Testis (tissue), 2 donors: ENCODE measurements around the gene KAT5.

Experiments used
- POLR2A ChIP-seq: fragments of 450-650 bp; IDR thresholded peaks from one replicate; pipeline ENCODE4 v1.6.1; 2017; ENCODE audit warnings: antibody characterized with exemption, mild to moderate bottlenecking, moderate library complexity
- TF ChIP-seq, protein P1 (sequence below), 3 experiments: fragments of 450-650 bp in 2 of 3; fragments of 200-600 bp in 1 of 3; sonication (generic) in 1 of 3; IDR thresholded peaks; one replicate each; pipeline ENCODE4 v1.5.1; 2016 to 2019; ENCODE audit warnings: antibody characterized with exemption in 3 of 3, mild to moderate bottlenecking in 2 of 3, moderate library complexity in 1 of 3

DNA sequence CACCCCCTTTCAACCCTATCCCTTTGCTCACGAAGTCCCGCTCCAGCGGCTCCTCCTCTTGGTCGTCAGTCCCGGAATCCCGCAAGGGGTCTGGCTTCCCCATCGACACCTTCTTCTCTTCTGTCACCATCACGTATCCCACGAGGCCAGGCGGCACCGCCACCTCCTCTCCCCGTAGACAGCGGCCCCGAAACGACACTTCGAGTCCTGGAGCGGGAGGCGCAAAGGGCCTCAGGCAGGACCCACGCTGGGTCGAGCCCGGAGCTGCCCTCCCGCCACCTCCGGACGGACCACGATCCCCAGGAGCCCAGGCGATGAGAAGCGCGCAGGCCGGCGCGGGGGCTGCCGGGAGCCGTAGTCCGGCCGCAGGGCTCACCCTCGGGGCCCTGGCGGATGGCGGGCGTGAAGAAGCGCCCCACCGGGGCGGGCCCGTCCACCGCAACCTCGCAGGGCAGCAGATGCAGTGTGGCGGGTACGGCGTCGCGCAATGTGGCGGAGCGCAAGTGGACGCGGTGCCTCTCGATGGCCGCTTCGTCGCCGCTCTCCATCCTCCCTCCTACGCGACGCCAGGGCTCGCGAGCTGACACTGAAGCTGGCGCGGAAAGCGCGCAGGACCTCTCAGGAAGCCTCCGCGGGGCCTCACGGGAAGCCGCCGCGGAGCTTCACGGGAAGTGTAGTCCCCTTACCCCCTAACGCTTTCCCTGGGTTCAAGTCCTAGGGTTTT is 8.3 kb downstream of the KAT5 start, which contains the start of gene RNASEH2C:
- TF ChIP-seq, protein P1, sequence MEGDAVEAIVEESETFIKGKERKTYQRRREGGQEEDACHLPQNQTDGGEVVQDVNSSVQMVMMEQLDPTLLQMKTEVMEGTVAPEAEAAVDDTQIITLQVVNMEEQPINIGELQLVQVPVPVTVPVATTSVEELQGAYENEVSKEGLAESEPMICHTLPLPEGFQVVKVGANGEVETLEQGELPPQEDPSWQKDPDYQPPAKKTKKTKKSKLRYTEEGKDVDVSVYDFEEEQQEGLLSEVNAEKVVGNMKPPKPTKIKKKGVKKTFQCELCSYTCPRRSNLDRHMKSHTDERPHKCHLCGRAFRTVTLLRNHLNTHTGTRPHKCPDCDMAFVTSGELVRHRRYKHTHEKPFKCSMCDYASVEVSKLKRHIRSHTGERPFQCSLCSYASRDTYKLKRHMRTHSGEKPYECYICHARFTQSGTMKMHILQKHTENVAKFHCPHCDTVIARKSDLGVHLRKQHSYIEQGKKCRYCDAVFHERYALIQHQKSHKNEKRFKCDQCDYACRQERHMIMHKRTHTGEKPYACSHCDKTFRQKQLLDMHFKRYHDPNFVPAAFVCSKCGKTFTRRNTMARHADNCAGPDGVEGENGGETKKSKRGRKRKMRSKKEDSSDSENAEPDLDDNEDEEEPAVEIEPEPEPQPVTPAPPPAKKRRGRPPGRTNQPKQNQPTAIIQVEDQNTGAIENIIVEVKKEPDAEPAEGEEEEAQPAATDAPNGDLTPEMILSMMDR (IDR thresholded peaks at IDR 0.05), result peak in 1 of 3 experiments; percentile 19
- no peak for TF ChIP-seq POLR2A
